ENCODE data around the gene GOSR1.
"Not testable (repeated sequence)": the region's sequence is repeated elsewhere in the genome, so short reads cannot be mapped to it uniquely, and the experiment has no call there.

The GOSR1 gene

DNA sequence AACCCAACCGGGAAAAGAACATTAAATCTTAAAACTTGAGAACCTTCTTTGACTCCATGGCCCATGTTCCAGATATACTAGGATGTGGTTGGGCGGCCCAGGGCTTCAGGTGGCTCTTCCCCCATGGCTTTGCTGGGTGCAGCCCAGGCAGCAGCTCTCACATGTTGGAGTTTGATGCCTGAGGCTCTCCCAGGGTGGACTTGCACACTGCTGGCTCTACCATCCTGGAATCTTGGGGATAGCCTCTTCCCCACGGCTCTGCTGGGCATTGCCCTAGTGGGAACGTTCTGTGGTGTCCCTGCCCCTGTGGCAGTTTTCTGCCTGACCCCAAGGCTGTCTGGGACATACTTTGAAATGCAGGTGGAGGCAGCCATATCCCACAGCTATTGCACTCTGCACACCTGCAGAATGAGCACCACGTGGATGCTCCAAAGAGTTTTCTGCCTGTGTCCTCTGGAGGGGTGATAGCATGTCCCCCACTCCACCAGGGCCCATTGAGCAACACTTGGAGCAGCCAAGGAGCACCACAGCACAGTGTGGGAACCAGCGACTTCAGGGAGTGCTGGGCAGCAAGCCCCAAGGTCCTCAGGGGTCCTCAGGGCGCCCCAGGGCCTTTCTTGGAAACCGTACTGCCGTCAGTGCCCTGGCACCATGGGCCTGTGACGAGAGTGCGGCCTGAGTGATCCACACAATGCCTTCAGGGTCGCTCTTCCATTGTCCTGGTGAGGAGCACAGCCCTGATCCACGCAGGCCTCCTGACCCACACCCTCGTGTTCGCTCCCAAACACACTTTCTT lies 70.8 kb downstream of the GOSR1 start:
- DNase-seq: no peak

- not testable (repeated sequence) for DNase-seq
Observed at GRCh38 chr17:30549181-30549580, 72.0 kb downstream of the GOSR1 start.

DNA sequence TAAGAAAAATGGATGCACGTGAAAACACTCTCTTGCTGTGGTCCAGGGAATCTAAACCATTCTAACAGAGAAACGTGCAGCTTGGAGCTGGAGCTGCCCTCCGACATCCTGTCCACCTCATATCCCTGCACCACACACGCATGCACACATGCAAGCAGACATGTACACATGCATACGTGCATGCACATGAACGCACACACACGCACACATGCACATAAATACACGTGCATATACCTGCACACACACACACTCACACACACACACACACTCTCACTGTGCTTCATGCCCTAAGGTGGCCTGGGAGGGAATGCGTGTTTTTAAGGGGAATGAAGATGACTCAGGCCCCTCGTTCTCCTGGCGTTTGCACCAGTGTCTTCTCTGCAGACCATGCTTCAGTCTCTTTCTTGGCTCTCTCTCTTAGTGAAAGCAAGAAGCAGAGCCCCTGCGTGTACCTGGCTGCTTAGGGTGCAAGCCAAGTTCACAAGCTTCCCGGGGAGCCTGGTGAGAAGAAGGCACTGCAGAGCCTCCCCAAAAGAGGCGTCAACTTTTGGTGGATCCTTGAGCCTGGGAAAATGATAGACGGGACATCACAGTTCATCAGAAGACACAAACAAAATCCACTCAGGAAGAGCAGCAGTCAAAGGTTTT lies 72.8 kb downstream of the GOSR1 start:
- DNase-seq: no peak

DNA sequence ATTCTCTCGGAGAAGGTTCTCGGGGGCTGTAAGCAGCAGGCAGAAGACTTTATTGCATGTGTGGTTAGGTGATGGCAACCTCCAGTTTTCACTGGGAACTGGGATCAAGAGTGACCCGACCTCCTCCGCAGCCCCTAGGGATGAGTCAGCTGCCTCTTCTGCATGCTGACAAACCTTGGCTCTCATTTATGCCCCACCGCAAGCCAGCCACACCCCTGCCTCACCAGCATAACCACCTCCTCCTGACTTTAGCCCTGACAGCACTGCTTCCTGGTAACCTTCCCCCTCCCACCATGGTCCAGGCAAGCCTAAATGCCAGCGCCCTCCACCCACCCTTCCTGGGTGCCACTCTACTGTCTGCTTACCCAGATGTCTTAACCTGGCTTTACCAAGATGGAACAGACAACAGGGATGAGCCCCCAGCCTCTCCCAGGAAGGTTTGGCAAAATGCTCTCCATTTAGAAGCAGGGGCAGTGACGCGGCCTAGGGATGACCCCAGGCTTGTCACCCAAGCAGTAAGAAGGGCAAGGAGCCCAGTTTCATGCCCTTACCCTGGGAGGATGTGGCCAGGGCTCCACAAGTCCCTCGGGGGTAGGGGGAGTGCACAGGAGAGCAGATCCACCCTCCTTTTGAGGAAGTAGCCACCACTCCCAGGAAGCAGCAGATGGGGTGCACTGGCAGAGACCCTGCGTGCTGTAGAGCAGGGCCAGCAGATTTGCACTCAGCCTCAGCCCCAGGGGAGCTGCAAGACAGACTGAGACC lies 73.5 kb downstream of the GOSR1 start:
- no peak for DNase-seq

DNA sequence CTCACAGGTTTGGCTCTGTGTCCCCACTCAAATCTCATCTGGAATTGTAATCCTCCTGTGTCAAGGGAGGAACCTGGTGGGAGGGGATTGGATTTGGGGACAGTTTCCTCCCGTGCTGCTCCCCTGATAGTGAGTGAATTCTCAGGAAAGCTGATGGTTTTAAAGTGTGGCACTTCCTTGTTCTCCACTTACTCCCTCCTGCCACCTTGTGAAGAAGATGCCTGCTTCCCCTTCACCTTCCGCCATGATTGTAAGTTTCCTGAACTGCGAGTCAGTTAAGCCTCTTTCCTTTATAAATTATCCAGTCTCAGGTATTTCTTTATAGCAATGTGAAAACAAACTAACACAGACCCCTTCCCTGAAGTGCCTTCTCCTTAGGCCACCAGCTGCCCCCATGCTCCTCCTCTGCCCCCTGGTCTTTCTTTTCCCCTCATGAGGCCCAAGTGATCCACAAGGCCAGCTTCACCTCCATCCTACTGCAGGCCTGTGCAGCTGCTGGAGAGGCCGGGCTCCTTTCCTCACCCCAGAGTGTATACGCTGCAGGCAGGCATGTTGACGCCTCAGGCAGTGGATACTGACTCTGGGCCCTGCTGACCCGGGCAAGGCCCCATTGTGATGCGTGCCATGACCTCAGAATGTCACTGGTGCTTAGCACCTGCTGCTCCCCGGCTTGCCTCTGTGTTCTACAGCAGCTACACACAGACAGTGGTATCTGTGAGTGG lies 74.2 kb downstream of the GOSR1 start:
- not testable (repeated sequence) for DNase-seq

- no peak for DNase-seq
Observed at GRCh38 chr17:30551996-30552339, 74.8 kb downstream of the GOSR1 start.

DNA sequence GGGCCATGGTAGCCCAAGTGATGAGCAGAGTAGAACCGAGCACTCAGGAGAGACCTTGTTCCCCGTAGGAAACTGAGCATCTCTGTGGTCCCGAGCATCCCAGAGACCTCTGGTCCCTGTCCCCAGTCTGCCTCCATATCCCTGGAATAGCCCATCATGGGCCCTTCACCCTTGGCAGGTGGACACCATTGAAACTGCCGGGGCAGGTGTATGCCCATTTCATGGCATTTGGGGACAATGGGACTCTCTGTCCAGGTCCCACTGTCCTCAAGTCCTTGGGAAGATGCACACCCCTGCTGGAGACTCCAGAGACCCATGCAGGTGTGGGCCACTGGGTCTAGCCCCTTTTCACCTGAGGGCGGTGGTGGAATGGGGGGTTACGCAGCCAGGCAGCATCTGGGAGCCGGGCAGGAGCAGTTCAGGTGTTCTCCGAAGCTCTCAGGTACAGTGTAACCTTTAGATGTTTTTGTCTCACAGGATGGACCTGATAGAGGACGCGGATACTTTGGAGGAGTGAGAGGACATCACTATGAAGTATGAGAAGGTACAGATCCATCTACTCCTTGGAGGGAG lies 75.9 kb downstream of the GOSR1 start:
- no peak for DNase-seq

DNA sequence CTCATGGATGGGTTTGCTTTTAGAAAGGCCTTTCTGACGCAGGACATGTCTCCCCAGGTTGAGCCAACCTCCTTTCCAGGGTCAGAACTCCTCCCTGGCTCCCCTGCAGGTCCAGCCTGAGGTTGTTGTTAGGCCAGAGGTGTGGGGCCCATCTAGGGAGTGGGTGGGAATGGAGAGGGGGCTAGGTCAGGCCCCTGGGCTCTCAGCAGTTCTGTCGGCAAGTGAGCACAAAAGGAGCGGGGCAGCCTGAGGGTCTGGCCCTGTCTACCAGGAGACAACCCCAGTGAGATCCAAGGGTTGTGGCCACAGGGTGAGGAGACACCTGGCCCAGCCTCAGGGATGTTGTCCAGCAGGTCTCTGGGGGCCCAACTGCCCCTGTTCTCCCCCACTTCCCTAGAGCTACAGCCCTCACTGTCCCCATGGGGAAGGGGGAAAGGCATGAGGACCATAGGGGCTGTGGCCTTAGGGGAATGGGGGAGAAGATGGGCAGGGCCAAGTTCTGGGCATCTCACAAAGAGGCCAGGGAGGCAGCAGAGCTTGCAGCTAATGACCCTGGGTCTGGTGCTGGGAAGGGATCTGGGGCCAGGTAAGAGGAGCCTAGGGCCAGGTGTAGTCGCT lies 76.7 kb downstream of the GOSR1 start:
- DNase-seq: not testable (repeated sequence)

DNA sequence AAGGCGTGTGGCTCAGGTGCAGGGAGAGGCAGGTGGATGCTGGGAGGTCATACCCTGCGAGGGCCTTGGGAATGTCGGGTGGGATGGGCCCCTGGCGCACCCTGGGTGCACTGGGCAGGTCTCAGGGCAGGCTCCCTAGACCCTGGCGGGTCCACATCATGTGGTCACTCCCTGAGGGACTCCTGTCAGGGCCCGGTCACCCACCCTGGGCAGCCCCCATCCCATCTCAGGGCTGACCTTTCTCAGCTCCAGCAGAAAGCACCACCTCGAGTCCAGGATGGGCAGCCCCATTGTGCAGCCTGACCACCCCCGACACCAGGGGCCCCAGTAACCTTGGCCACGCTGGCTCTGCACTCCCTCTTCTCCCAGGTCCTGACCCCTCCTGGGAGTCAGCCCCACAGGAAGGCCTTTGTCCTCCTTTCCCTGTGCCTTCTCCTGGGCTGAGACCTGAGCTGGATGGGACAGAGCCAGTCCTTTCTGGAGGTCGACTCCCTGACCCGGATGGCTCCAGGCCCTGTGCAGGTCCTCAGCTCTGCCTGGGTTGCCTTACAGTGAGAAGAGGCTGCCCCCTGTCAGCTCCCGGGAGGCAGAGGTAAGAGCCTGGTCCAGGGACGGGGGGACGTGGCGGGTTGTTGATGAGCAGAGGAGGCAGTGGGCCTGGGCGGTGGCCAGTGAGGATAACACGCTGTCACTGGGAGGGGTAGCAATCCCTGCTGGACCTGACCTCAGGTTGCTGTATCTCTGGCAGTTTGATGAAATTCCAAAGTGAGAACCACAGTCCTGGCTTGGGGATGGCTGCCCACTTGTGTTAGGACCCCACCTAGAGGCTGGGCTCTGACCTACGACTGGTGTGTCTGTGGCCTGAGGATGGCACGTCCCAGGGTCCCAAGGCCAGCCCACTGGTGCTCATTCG lies 77.9 kb downstream of the GOSR1 start:
- DNase-seq: no peak

- DNase-seq: no peak
Observed at GRCh38 chr17:30555942-30556341, 78.7 kb downstream of the GOSR1 start.

- DNase-seq: no peak
Observed at GRCh38 chr17:30556374-30557332, 79.4 kb downstream of the GOSR1 start.

GRCh38 chr17:30557916-30558685 lies 80.9 kb downstream of the GOSR1 start:
- DNase-seq: no peak

DNA sequence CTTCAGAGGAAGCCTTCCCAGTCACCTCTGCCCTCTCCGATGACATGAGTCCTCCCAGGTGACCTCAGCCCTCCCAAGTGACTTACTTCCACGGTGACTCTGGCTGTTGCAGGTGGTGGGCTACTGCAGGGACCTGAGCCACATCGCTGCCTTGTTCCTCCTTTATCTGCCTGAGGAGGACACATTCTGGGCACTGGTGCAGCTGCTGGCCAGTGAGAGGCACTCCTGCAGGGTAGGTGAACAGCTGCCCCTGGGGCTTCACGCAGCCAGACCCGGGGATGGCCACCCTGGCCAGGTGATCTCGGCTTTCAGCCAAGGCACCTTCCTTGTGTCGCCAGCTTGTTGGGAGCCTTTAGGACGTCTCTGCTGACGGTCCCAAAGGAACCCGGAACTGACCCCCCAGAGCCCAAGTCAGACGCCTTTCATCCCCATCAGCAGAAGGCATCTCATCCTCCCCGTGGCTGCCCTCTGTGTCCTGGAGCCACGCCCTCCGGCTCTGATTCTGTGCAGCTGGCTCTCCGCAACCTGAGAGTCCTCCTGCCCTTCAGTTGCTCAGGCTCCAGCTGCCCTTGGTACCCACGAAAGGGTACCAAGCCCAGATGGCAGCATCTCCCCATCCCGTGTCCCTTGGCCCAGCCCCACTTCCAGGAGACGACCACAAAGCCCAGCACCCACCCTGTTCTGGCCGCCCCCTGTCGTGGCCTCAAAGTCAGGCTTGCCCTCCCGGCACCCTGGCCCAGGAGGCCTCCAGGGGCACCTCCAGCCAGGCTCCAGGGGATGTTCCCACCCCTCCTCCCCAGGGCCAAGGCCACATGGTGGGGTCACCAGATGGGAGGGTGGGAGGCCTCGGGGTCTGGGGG lies 81.7 kb downstream of the GOSR1 start:
- DNase-seq: no peak

- no peak for DNase-seq
Observed at GRCh38 chr17:30559656-30560055, 82.4 kb downstream of the GOSR1 start.

- not testable (repeated sequence) for DNase-seq
Observed at GRCh38 chr17:30560117-30561026, 83.2 kb downstream of the GOSR1 start.

DNA sequence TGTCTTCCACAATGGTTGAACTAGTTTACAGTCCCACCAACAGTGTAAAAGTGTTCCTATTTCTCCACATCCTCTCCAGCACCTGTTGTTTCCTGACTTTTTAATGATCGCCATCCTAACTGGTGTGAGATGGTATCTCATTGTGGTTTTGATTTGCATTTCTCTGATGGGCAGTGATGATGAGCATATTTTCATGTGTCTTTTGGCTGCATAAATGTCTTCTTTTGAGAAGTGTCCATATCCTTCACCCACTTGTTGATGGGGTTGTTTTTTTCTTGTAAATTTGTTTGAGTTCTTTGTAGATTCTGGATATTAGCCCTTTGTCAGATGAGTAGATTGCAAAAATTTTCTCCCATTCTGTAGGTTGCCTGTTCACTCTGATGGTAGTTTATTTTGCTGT lies 84.6 kb downstream of the GOSR1 start:
- DNase-seq: not testable (repeated sequence)
